Sciatic nerve (tissue), 2 donors: ENCODE measurements around the gene USB1. TPM values are rescaled to one million over a fixed set of nuclear protein-coding genes. Genes with fewer than 3 reads are reported as not detected.
"Not testable (repeated sequence)": the region's sequence is repeated elsewhere in the genome, so short reads cannot be mapped to it uniquely, and the experiment has no call there.

ENCODE experiments used
- ATAC-seq: fragments of 200-7000 bp; cut with Tn5 transposase; one replicate; pipeline ENCODE4 v1.9.1; 2020; ENCODE audit warnings: mild to moderate bottlenecking, moderate library complexity
- DNase-seq: peaks from one replicate; pipeline ENCODE4 v3.0.0-alpha.2; 2020; ENCODE audit warnings: low spot score
- intact Hi-C: fragments of 100-400 bp; cut with DNase I; formaldehyde crosslinking; loops from one replicate; pipeline ENCODE4 v1.14.2; 2022
- total RNA-seq: library from RNA; stranded (reverse); fragmentation: NEBNext Ultra II Directional; extraction: Animal tissue kit (Norgen Biotek cat#: 25700); gene quantifications from one replicate; pipeline ENCODE4 v1.2.1, GENCODE V29; 2021
- donor health status: DM: no; HTN: no; CAD: no.
- donor health status: DM: no; HTN: no; CAD: no.

USB1 gene
- total RNA-seq, 1 donor from 2014 or later, result 25.9 TPM

DNA sequence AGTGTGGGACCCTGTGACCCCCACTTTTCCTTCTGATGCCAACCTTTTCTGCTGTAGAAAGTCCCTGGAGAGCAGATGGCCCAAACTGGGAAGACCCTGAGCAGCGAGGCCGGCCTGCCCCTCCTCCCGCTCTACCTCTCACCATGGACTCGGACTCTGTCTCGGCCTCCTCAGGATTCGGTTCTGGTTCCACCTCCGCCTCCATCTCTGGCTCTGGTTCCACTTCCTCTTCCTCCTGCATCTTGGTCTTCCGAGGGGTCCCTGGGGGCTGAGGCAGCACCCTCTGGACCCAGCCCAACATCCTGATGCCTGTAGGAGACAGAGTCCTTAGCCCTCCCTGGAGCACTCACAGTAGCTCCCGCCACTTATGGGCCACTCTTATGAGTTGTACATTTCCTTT is 34.2 kb upstream of the USB1 start:
- intact Hi-C loops, result no loop called here
- ATAC-seq (no peak), DNase-seq (no peak)

DNA sequence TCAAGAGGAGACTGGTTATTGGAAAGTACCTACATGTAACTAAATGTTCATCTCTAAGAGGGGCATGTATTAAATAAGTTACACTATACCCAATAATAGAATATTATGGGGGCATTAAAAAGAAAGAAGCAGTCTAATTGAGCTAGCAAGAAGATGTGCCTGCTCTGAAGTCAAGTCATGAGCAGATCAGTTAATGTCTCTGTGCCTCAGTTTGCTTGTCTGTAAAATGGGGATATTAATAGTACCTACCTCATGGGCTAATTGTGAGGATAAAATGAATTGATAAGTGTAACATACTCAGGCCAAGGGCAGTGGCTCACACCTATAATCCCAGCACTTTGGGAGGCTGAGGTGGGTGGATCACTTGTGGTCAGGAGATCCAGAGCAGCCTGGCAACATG is 33.3 kb upstream of the USB1 start:
- no peak for DNase-seq
- ATAC-seq, result no peak
- intact Hi-C loops, result no loop called here

DNA sequence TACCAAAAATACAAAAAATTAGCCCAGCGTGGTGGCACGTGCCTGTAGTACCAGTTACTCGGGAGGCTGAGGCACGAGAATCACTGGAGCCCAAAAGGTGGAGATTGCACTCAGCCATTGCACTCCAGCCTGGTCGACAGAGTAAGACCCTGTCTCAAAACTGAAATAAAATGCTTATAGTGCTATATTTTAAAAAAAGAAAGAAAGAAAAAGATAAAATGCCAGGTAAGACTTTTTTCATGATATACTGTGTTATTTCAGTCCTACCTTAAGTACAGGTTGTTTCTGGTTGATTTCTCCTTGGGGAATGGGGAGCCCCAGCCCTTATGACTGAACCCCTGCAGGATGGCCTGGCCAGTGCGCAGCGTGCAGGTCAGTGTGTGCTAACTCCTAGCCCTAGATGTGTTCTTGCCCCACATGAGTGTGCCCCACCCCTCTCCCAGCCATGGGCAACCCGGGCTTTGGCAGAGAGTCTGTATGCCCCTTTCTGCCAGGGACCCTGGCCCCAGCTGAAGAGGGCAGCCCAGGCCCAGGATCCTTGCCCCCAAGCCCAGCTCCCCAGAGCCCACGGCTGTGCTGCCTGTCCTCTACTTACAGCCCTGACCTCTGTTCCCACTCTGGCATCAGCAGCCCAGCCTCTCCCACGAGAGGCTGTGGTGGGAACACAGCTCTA is 31.6 kb upstream of the USB1 start:
- intact Hi-C loops, result no loop called here
- DNase-seq (no peak), ATAC-seq (no peak)

DNA sequence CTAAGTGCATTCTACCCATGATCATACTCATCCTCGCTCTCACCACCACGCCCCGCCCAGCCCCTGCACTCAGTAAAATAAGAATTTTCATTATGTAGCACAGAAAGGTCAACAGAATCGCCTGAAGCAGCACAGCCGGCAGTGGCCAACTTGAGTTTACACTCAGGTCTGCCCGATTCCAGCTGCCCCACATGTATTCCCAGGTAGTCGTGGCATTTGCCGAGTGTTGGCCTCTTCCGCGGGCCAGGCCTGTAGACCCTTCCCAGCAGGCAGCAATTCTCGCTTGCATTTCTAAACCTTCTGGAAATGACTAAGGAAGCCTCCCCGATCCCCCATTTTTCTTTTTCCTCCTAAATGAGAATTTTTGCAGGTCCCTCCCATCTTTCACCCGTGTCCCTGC is 30.9 kb upstream of the USB1 start:
- ATAC-seq, result no peak
- intact Hi-C loops, result no loop called here

DNA sequence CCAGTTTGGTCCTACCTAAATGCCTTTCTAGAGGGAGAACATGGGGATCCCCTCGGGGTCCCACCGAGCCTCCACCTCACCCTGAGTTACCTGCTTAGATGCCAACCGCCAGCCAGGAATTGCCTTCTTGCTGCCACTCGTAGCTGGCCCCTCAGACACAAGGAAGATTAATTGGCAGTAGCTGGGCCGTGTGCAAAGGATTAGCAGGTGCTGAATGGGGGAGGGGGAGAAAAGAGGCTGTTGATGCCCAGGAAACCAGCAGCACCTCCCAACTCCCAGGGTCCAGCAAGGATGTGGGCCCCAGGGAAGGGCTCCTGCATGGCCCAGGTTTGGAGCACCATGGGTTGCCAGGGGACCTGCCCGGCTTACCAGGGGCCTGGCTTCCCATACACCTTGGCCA is 30.2 kb upstream of the USB1 start, which contains the start of gene CNGB1:
Gene CNGB1 (minus strand): TSS at position 159 of the 400 bp plus-strand sequence. CDS start 3,842 bp downstream, outside the sequence.
- intact Hi-C loops, result no loop called here
- ATAC-seq (no peak), DNase-seq (no peak)

More for the DNA sequence above, 30.9 kb upstream of the USB1 start:
- no peak for DNase-seq

DNA sequence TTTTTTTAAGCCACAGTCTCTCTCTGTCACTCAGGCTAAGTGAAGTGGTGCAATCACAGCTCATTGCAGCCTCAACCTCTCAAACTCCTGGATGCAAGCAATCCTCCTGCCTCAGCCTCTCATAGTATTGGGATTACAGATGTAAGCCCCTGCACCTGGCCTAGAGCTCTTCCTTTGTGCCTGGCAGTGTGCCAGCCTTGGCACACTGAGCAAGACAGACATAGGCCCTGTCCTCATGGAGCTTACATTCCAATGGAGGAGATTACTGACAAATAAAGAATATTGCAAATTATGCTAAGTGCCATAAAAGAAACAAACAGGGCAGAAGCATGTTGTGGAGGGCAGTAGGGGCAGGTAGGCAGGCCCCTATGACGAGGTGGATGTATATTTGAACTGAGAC is 29.4 kb upstream of the USB1 start:
- ATAC-seq, result no peak
- intact Hi-C loops, result no loop called here
- no peak for DNase-seq

DNA sequence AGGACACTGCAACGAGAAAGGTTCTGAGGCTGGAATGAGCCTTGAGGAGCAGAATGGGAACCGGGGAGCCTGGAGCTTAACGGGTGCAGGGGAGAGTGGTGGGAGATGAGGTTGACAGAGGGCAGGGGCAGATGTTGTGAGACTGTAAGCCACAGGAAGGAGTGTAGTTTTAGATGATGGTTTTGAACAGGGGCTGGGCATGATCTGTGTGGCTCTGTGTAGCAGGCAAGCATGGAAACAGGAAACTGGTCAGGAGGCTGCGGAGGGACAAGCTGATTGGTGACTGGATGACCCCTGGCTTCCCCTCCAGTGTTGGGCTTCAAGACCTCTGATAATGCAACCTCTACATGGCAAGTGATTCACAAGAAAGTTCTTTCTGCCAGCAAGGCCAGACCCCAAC is 28.9 kb upstream of the USB1 start:
- ATAC-seq (no peak), DNase-seq (no peak)
- intact Hi-C loops, result no loop called here

DNA sequence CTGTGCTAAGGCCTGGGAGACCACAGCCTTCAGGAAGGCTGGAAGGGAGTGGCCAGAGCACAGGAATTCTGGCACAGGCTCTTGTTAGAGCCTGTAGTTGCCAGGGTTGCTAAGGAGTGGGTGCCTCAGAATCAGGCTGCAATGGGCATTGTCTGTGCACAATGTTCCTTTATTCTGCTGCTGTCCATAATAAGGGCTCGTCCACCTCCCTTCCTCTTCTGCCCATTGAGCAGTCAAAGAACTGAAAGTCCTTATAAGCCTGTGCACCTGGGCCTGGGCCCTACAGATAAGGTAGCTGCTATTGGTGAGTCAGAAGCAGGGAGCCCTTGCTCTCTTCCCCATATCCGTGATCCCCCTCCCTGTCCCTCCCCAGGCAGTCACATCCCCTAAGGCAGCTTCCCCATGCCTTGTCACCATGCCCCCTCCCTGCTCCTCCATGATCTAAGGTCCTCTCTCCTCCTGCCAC is 24.8 kb upstream of the USB1 start:
- ATAC-seq (peak; percentile 91), DNase-seq (no peak)
- intact Hi-C loops, result no loop called here

DNA sequence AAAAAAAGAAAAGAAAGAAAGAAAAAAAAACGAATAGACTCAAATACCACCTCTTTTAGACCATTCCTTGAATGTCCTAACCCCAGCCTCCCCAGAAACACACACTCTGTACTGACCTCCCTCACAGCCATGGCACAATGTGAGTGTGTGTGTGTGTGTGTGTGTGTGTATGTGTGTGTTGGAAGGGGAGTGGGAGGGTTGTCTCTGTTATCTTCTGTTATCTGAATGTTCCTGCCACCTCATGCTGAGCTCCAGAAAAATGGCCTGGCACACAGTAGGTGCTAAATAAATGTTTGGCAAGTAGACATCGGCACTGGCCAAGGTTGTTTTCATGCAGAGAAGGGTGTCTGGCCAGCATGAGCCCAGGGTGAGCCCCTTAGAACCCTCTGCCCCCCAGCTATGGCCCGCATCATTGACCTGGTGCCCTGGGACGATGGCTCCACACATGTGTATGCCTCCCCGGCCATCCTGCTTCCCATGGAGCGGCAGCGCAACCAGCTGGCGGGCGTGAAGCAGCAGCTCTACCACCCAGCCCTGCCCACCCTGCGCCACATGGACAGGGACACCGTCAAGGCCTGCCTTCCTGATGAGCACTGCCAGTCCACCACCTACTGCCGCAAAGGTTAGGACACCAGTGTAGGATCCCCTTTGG is 23.7 kb upstream of the USB1 start:
- no peak for ATAC-seq
- intact Hi-C loops, result no loop called here
- no peak for DNase-seq

DNA sequence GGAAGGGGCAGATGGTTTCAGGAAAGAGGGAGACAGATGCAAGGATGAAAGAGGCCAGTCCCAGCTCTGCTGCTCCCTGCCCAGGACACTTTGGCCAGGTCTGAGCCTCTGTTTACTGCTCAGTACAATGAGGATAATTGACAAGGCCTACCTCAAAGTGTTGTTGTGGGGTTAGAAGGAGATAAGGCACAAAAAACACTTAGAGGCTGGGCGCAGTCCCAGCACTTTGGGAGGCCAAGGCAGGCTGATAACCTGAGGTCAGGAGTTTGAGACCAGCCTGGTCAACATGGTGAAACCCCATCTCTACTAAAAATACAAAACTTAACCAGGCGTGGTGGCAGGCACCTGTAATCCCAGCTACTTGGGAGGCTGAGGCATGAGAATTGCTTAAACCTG is 23.1 kb upstream of the USB1 start:
- ATAC-seq, DNase-seq, intact Hi-C loops: not testable (repeated sequence)

DNA sequence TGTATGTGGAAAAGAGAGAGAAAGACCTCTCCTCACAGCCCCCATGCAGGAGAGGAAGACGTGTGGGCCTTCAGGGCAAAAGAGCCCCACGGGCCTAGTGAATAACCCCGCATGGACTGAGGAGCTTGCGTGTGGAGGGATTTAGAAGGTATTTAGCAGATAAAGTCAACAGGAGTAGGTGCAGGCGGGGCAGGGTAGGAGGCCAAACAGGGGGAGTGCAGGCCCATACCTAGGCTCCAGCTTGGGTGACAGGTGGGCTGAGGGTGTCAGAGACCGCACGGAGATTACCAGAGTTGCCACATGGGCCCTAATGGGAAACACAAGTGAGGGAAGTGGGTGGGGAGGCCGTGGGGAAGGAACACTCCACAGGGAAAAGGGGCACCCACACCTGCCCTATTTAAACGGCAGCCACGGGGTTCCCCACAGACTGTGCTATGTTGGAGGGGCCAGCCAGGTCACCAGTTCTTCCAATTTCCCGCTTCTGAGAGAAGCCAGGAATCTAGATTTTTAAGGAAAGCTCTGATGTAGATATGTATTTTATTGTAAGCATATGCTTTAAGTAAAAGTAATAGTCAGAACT is 22.1 kb upstream of the USB1 start:
- intact Hi-C loops, result no loop called here
- DNase-seq (no peak), ATAC-seq (no peak)

DNA sequence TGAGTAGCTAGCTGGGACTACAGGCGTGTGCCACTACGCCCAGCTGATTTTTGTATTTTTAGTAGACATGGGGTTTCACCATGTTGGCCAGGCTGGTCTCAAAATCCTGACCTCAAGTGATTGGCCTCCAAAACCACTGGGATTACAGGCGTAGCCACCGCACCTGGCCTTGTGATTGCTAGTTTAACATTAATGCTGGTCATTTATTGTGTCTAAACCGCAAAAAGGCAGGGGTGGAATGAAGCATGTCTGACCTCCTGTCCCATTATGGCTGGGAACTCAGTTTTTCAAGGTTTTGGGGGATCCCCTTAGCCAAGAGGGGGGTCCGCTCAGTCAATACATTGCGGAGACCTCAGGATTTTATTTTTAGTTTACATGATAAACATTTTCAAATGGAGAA is 19.6 kb upstream of the USB1 start:
- DNase-seq, result no peak
- intact Hi-C loops, result no loop called here
- no peak for ATAC-seq

DNA sequence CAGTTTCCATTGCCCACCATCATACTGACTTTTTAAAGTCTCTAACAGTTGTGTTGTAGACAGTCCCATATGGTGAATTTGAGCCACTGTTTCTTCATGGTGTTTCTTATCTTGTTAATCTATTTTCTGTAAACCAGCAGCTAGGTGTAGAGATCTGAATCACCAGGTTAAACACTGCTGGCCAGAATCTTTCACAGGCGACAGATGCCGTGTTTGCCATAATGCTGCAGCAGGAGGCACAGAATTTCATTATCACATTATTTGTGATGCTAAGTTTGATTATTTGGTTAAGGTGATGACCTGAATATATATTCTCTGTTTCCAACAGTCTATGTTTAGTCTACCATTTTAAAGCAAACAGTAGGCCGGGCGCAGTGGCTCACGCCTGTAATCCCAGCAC is 18.8 kb upstream of the USB1 start:
- DNase-seq (no peak), ATAC-seq (no peak)
- intact Hi-C loops, result no loop called here

DNA sequence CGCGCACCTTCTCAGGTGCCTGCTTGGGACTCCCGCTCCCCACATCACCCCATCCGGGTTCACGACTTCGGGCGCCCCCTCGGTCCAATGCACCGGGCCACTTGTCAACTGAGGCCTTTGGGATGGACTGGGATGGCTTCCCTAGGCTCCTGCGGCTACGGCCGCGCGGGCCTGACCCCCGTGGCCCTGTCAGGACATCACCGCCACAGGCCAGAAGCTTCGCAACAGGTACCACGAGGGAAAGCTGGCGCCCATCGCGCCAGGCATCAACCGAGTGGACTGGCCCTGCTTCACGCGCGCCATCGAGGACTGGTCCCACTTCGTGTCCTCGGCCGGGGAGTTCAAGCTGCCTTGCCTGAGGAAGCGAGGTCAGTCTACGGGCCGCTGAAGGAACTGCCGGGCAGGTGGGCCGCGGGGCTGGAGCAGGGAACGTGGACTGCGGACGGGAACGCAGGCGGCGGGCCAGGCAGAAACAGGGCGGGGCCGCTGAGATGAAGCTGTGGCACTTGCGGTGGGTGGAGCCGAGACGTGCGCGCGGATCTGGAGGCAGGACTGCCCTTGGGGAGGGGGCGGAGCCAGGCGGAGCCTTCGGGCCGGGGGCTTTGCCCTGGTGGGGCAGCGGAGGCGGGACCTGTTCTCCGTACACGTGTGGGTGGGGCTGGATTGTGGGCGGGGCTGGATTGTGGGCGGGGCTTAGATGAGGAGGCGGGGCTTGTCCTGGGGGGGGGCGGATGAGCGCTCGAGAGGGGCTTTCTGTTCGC is 16.6 kb upstream of the USB1 start:
- DNase-seq, result peak; percentile 92
- ATAC-seq, result peak; percentile 97
- intact Hi-C loops, result no loop called here

DNA sequence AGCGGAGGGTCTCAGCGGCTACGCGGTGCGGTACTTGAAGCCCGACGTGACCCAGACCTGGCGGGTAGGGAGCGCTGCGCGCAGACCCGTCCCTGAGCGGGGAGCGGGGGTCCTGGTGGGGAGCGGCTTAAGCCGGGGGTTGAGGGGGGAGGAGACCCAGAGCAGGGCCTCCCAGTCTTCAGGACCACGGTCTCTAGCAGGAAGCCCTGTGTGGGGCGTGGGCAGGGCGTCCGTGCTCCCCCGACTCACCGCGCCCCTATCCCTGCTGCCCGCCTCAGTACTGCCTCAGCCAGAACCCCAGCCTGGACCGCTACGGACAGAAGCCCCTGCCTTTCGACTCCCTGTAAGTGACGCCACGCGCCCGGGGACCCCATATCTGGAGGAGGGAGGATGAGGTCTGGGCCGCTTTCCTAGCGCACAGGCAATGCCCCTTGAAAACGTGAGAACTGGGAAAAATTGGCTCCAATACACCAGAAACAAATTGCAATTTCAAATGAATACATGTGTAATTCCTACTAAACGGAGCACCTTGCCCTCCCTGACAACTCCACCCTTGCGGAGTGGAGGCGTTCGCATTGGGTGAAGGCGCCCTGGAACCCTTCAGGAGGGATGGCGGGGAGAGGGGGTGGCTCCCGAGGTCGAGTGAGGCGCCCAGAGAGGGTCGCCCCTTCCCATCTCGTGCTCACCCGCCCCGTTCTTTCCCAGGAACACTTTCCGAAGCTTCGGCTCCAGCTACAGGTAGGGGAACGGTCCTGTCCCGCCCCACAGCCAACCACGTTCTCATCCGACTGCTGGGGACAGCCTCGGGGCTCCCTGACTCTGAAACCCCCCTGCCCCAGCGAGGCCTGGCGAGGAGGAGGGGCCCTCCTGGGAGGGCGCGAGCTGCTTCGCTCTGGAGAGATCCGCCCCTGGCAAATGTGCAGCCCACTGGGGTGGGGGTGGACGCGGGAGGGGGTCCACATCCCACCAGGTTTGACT is 15.7 kb upstream of the USB1 start:
- intact Hi-C loops, result no loop called here
- ATAC-seq (peak; percentile 67), DNase-seq (no peak)

DNA sequence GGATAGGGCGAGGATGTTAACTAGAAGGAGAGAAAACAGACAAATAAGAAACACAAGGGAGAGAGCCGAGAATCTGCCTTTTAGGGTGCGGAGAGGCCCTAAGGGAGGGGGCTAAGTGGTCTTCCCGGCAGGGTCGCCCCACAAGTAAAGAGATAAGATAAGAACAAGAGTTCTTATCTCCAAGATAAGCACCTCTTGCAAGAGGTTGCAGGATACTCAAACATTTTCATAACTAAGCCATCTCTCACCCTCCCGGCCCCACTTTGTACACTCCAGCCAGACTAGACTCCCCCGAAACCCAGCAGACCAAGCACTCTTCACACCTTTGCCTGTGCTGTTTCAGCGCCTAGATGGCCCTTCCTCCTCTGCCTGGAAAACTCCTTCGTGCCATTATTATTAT is 15.0 kb upstream of the USB1 start:
- no peak for DNase-seq
- no peak for ATAC-seq
- intact Hi-C loops, result no loop called here

DNA sequence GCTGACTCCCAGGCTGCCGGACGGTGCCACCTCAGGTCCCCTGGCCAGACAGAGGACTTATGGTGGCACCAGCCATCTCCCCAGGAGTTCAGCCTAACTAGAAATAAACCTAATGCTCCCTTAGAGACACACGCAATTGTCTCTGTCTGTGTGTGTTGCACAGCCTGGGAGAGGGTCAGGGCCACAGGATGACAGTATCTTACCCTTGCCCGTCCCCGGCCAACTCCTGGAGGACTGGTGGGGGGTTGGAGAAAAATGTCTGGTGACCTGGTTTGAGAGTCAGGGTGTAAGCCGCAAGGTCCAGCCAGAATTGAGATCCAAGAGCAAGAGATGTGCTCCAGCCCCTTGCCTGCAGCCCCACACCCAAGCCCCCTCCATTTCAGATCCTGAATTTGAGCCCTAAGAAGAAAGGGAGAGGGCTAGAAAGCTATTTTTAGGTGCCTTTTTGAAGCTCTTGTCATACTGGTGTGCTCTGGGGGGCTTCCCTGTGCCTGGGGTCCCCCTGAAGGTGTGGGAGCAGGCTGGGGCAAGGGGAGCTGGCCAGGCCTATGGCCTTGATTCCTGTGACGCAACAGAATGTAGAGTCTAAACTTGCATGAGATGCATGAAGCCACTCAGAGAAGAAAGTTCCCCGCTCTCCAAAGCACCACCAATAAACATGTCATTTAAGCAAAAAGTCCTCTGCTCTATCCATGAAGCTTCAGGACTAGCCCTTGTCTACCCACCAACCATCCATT is 13.6 kb upstream of the USB1 start:
- intact Hi-C loops, result no loop called here
- no peak for DNase-seq
- no peak for ATAC-seq

DNA sequence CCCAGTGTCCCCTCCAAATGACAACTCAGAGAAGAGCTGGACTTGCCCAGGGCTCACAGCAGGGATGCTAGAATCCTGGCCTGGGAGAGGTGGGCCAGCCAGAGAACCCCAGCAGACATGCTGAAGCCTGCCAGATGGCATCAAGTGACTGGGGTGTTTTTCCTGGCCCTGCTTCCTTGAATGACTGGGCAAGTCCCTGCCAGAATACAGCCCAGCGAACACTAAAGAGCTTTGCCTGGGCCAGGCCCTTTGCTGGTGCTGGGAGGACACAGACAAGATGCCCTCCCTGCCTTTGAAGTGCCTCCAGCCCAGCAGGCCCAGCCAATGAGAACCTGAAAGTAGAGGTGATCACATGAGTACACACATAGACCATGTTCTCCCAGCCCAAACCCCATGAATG is 12.3 kb upstream of the USB1 start:
- ATAC-seq, result no peak
- DNase-seq, result no peak
- intact Hi-C loops, result no loop called here
